ENCODE measurements around the gene JPH4. TPM values are rescaled to one million over a fixed set of nuclear protein-coding genes. Genes with fewer than 3 reads are reported as not detected.

Gene JPH4
- polyA plus RNA-seq, 1 donor (not counting 4 experiments of a cell fraction or from before 2014, with no cell fraction given) = 0.01 TPM

DNA sequence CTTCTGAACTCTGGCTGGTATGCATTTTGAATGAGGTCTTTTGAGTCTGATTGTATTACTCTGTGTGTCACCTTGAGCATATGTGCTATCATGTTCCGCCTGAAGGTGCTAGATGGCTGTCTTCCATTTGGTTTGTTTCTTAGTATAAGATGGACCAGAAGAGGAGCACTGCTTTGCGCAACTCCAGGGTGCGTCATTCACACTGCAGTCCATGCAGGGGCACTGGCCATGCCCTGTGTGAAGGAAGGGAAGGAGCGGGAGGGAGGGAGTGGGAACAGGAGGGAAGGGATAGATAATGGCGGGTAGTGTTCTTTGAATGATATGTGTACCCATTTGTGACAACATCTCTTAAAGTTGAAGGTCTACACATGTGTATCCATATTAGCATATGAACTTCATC, 35.2 kb downstream of the JPH4 start:
- dilution Hi-C loops (cut with MboI; ENCODE audit: extremely low pct_ligation_motif_present, low sequenced_read_pairs) = no loop called here
- H2AFZ ChIP-seq (ENCODE audit: control insufficient read depth, low read length) = no peak overlapping the region
- TF ChIP-seq CTCF (optimal IDR thresholded peaks at IDR 0.05 in 1 of 3, IDR thresholded peaks at IDR 0.05 in 1 of 3, conservative IDR thresholded peaks at IDR 0.05 in 1 of 3; ENCODE audit: extremely low read depth in 1 of 3, insufficient read depth in 2 of 3, low read length in 3 of 3) = no peak
- TF ChIP-seq EZH2 (IDR thresholded peaks at IDR 0.05; ENCODE audit: low read length) = no peak
- no peaks in the 10 kb centered on the region for H3K4me1 ChIP-seq (ENCODE audit: control insufficient read depth, extremely low read depth, insufficient read depth, low read length)
- H3K9me1 ChIP-seq (ENCODE audit: control insufficient read depth, extremely low read depth, insufficient read depth, low read length) = no peaks in the 10 kb centered on the region
- no peaks in the 10 kb centered on the region for H3K27me3 ChIP-seq (ENCODE audit: control insufficient read depth, extremely low read depth, insufficient read depth, low read length)
- no peak overlapping the region for H3K9ac ChIP-seq (ENCODE audit: control insufficient read depth, extremely low read depth, insufficient read depth, low read length)
- no peak overlapping the region for H3K4me2 ChIP-seq (ENCODE audit: control insufficient read depth, extremely low read depth, insufficient read depth, low read depth, low read length)
- no peaks in the 10 kb centered on the region for H4K20me1 ChIP-seq (ENCODE audit: control insufficient read depth, extremely low read depth, insufficient read depth, low read length)
- no peaks in the 10 kb centered on the region for H3K79me2 ChIP-seq (ENCODE audit: control insufficient read depth, insufficient read depth, low read length)
- no peaks in the 10 kb centered on the region for H3K9me3 ChIP-seq (ENCODE audit: control insufficient read depth, low read depth, low read length)
- no peak overlapping the region for H3K4me3 ChIP-seq (ENCODE audit: control insufficient read depth in 2 of 3, extremely low read depth in 1 of 3, insufficient read depth in 2 of 3, low read depth in 1 of 3, low read length in 3 of 3)
- DNase-seq (ENCODE audit: low read depth, low spot score) (no peak), FAIRE-seq (no peak)
- H3K36me3 ChIP-seq (ENCODE audit: control insufficient read depth in 2 of 2, extremely low read depth in 1 of 2, insufficient read depth in 2 of 2, low read length in 2 of 2) = no peaks in the 10 kb centered on the region
- no peak overlapping the region for H3K27ac ChIP-seq (ENCODE audit: control insufficient read depth, insufficient read depth, low read length)

- no peak for FAIRE-seq
- TF ChIP-seq EZH2 (IDR thresholded peaks at IDR 0.05; ENCODE audit: low read length) (no peak), CTCF (optimal IDR thresholded peaks at IDR 0.05 in 1 of 3, IDR thresholded peaks at IDR 0.05 in 1 of 3, conservative IDR thresholded peaks at IDR 0.05 in 1 of 3; ENCODE audit: extremely low read depth in 1 of 3, insufficient read depth in 2 of 3, low read length in 3 of 3) (no peak)
- dilution Hi-C loops (cut with MboI; ENCODE audit: extremely low pct_ligation_motif_present, low sequenced_read_pairs) = no loop called here
Observed at GRCh38 chr14:23542261-23542660, 36.3 kb downstream of the JPH4 start.

More at GRCh38 chr14:23542261-23542660, 36.3 kb downstream of the JPH4 start:
- no peak overlapping the region for H3K4me2 ChIP-seq (ENCODE audit: control insufficient read depth, extremely low read depth, insufficient read depth, low read depth, low read length)
- no peak overlapping the region for H3K4me3 ChIP-seq (ENCODE audit: control insufficient read depth in 2 of 3, extremely low read depth in 1 of 3, insufficient read depth in 2 of 3, low read depth in 1 of 3, low read length in 3 of 3)
- no peaks in the 10 kb centered on the region for H3K9me3 ChIP-seq (ENCODE audit: control insufficient read depth, low read depth, low read length)
- H3K9ac ChIP-seq (ENCODE audit: control insufficient read depth, extremely low read depth, insufficient read depth, low read length) = no peak overlapping the region
- no peak overlapping the region for H2AFZ ChIP-seq (ENCODE audit: control insufficient read depth, low read length)
- H4K20me1 ChIP-seq (ENCODE audit: control insufficient read depth, extremely low read depth, insufficient read depth, low read length) = no peaks in the 10 kb centered on the region
- no peaks in the 10 kb centered on the region for H3K27me3 ChIP-seq (ENCODE audit: control insufficient read depth, extremely low read depth, insufficient read depth, low read length)
- no peak for DNase-seq (ENCODE audit: low read depth, low spot score)
- H3K79me2 ChIP-seq (ENCODE audit: control insufficient read depth, insufficient read depth, low read length) = no peaks in the 10 kb centered on the region
- no peaks in the 10 kb centered on the region for H3K36me3 ChIP-seq (ENCODE audit: control insufficient read depth in 2 of 2, extremely low read depth in 1 of 2, insufficient read depth in 2 of 2, low read length in 2 of 2)
- H3K4me1 ChIP-seq (ENCODE audit: control insufficient read depth, extremely low read depth, insufficient read depth, low read length) = no peaks in the 10 kb centered on the region
- no peak overlapping the region for H3K27ac ChIP-seq (ENCODE audit: control insufficient read depth, insufficient read depth, low read length)
- no peaks in the 10 kb centered on the region for H3K9me1 ChIP-seq (ENCODE audit: control insufficient read depth, extremely low read depth, insufficient read depth, low read length)

Measured in keratinocyte (primary cell).